CD14-positive monocyte (primary cell): ENCODE results near the gene RAB10. TPM values are rescaled to one million over a fixed set of nuclear protein-coding genes. Genes with fewer than 3 reads are reported as not detected.
A peak's percentile ranks its signal among the peaks of the same experiment; 100 is the strongest.

Experiments
- DNase-seq, 3 donors: peaks; one replicate each; pipeline ENCODE4 v3.0.0-alpha.2; 2011 to 2022
- H2AFZ ChIP-seq: 2 replicates; pipeline ENCODE4 v1.6.0; 2012; ENCODE audit warnings: mild to moderate bottlenecking, low read depth, low read length, inconsistent platforms; ENCODE audit not compliant: insufficient read depth, poor library complexity, severe bottlenecking
- H3K27ac ChIP-seq, 2 donors: 1 replicate in 1 of 2; 2 replicates in 1 of 2; pipeline ENCODE4 v1.5.1; 2012 to 2013; ENCODE audit warnings: low read length in 2 of 2, control low read depth in 1 of 2, inconsistent platforms in 1 of 2, low read depth in 1 of 2, mild to moderate bottlenecking in 1 of 2
- H3K27me3 ChIP-seq, 2 donors: one replicate each; pipeline versions ENCODE4 v1.6.0 to v1.6.1; 2011 to 2013; ENCODE audit warnings: low read length in 2 of 2; ENCODE audit not compliant: control insufficient read depth in 2 of 2, insufficient read depth in 2 of 2
- H3K36me3 ChIP-seq, 2 donors: replicated peaks in 1 of 2; 1 replicate in 1 of 2; 2 replicates in 1 of 2; pipeline versions ENCODE4 v1.5.1 to v1.6.1; 2012 to 2013; ENCODE audit warnings: low read length in 2 of 2, control low read depth in 1 of 2, inconsistent platforms in 1 of 2, mild to moderate bottlenecking in 1 of 2; ENCODE audit not compliant: insufficient read depth in 2 of 2, control insufficient read depth in 1 of 2
- H3K4me1 ChIP-seq, 2 donors: 1 replicate in 1 of 2; 2 replicates in 1 of 2; pipeline versions ENCODE4 v1.5.1 to v1.6.1; 2012 to 2013; ENCODE audit warnings: low read length in 2 of 2, control low read depth in 1 of 2, inconsistent platforms in 1 of 2, mild to moderate bottlenecking in 1 of 2, moderate library complexity in 1 of 2; ENCODE audit not compliant: insufficient read depth in 2 of 2, control insufficient read depth in 1 of 2
- H3K4me2 ChIP-seq: replicated peaks from 2 replicates; pipeline ENCODE3; 2012; ENCODE audit warnings: low read length, moderate library complexity, mild to moderate bottlenecking; ENCODE audit not compliant: poor library complexity, severe bottlenecking; ENCODE audit errors: extremely low read depth
- H3K4me3 ChIP-seq, 3 experiments: fragments of 200-600 bp in 1 of 3; sonication (generic) in 1 of 3; replicated peaks in 1 of 3; 1 replicate in 2 of 3; 2 replicates in 1 of 3; pipeline ENCODE4 v1.5.1; 2011 to 2013; ENCODE audit warnings: low read length in 3 of 3, mild to moderate bottlenecking in 3 of 3, control low read depth in 2 of 3, low read depth in 2 of 3, inconsistent platforms in 1 of 3, moderate library complexity in 1 of 3
- H3K79me2 ChIP-seq: 2 replicates; pipeline ENCODE4 v1.6.0; 2012; ENCODE audit warnings: mild to moderate bottlenecking, control low read depth, inconsistent platforms, low read length, moderate library complexity; ENCODE audit not compliant: insufficient read depth
- H3K9ac ChIP-seq: 2 replicates; pipeline ENCODE4 v1.6.0; 2017; ENCODE audit warnings: low read length, mild to moderate bottlenecking; ENCODE audit not compliant: insufficient read depth, poor library complexity, severe bottlenecking
- H3K9me3 ChIP-seq, 2 donors: replicated peaks in 1 of 2; 1 replicate in 1 of 2; 2 replicates in 1 of 2; pipeline versions ENCODE4 v1.5.1 to v1.6.1; 2012 to 2013; ENCODE audit warnings: low read length in 2 of 2, control low read depth in 1 of 2; ENCODE audit not compliant: control insufficient read depth in 1 of 2, insufficient read depth in 1 of 2
- H4K20me1 ChIP-seq: 2 replicates; pipeline ENCODE4 v1.6.0; 2012; ENCODE audit warnings: mild to moderate bottlenecking, low read length, control low read depth, moderate library complexity; ENCODE audit not compliant: insufficient read depth
- H3K27ac Mint-ChIP-seq, 7 donors: one replicate each; pipeline ENCODE4 v1.8.0; 2020; ENCODE audit warnings: mild to moderate bottlenecking in 7 of 7, mixed read lengths in 7 of 7, moderate library complexity in 6 of 7, inconsistent platforms in 2 of 7
- H3K27me3 Mint-ChIP-seq, 3 donors: one replicate each; pipeline ENCODE4 v1.8.0; 2021 to 2022; ENCODE audit warnings: low read depth in 3 of 3, mild to moderate bottlenecking in 3 of 3, mixed read lengths in 3 of 3, moderate library complexity in 3 of 3, inconsistent platforms in 1 of 3
- H3K36me3 Mint-ChIP-seq, 2 donors: one replicate each; pipeline ENCODE4 v1.8.0; 2020; ENCODE audit warnings: mixed read lengths in 2 of 2, inconsistent platforms in 1 of 2, mild to moderate bottlenecking in 1 of 2
- H3K4me1 Mint-ChIP-seq: one replicate; pipeline ENCODE4 v1.8.0; 2020; ENCODE audit warnings: mild to moderate bottlenecking, mixed read lengths
- H3K4me3 Mint-ChIP-seq, 2 donors: one replicate each; pipeline ENCODE4 v1.8.0; 2020; ENCODE audit warnings: mild to moderate bottlenecking in 2 of 2, mixed read lengths in 2 of 2, moderate library complexity in 1 of 2
- H3K9me3 Mint-ChIP-seq, 7 donors: one replicate each; pipeline ENCODE4 v1.8.0; 2020 to 2022; ENCODE audit warnings: mixed read lengths in 7 of 7, mild to moderate bottlenecking in 6 of 7, moderate library complexity in 6 of 7, inconsistent platforms in 2 of 7
- CTCF ChIP-seq: fragments of 200-600 bp; IDR thresholded peaks from one replicate; pipeline ENCODE4 v1.8.0; 2022; ENCODE audit warnings: antibody characterized with exemption, mild to moderate bottlenecking
- WGBS: methylation state at CpG from one replicate; pipeline ENCODE4 v1.1.5; 2013; ENCODE audit warnings: missing lambda C conversion rate; ENCODE audit not compliant: insufficient coverage; 5-methylcytosine and 5-hydroxymethylcytosine counted together
- intact Hi-C, 2 donors: fragments of 100-400 bp; cut with micrococcal nuclease; formaldehyde crosslinking; loops; one replicate each; pipeline versions ENCODE4 v1.15.0 to v1.15.1; 2023
- polyA plus RNA-seq, 3 donors: library from polyadenylated mRNA; depleted of rRNA in 1 of 3; unstranded in 2 of 3; stranded (reverse) in 1 of 3; fragments of 300-500 nt in 2 of 3; fragments of >200 nt in 1 of 3; fragmentation: Illumina TruSeq in 2 of 3; gene quantifications; 1 replicate in 2 of 3; 2 replicates in 1 of 3; pipeline ENCODE4 v1.2.3, GENCODE V29; 2012 to 2021

The RAB10 gene
- polyA plus RNA-seq, 3 donors, result 38.6 to 258 (median 202) TPM

GRCh38 chr2:26126074-26126473, 92.2 kb downstream of the RAB10 start:
- Histone ChIP-seq H3K27ac (peak overlapping the region in 1 of 2 donors; percentile 12), H3K36me3 (peaks cover 34 to 83% of the 10 kb centered on the region in 2 donors), H3K9me3 (no peaks in the 10 kb centered on the region), H3K4me1 (no peaks in the 10 kb centered on the region), H2AFZ (no peak overlapping the region), H3K4me2 (no peak overlapping the region), H4K20me1 (peaks cover 99% of the 10 kb centered on the region), H3K4me3 (no peak overlapping the region), H3K27me3 (no peaks in the 10 kb centered on the region), H3K79me2 (peaks cover 72% of the 10 kb centered on the region), H3K9ac (no peak overlapping the region)
- Mint-ChIP-seq H3K27me3 (no peaks in the 10 kb centered on the region), H3K4me3 (no peak overlapping the region), H3K4me1 (peaks cover 1% of the 10 kb centered on the region), H3K36me3 (peaks cover 39 to 59% of the 10 kb centered on the region in 2 donors), H3K27ac (no peak overlapping the region), H3K9me3 (no peaks in the 10 kb centered on the region)
- TF ChIP-seq CTCF, result no peak
- intact Hi-C loops, result no loop called here
- no peak for DNase-seq
- no CpG with 5 or more reads among the region's 4 CpGs for WGBS

GRCh38 chr2:26128176-26128575, 94.3 kb downstream of the RAB10 start:
- peak overlapping the region in 1 of 7 donors; percentile 50 for H3K27ac Mint-ChIP-seq
- 100% methylated on average over 5 of the region's 8 CpGs for WGBS
- Histone ChIP-seq H3K9me3 (no peaks in the 10 kb centered on the region), H3K79me2 (peaks cover 67% of the 10 kb centered on the region), H4K20me1 (peaks cover 99% of the 10 kb centered on the region), H3K36me3 (peaks cover 40 to 89% of the 10 kb centered on the region in 2 donors), H3K9ac (no peak overlapping the region), H3K27ac (peak overlapping the region in 1 of 2 donors; percentile 35), H3K4me1 (no peaks in the 10 kb centered on the region), H3K4me3 (no peak overlapping the region), H3K27me3 (no peaks in the 10 kb centered on the region), H2AFZ (no peak overlapping the region), H3K4me2 (no peak overlapping the region)
- peaks cover 43 to 72% of the 10 kb centered on the region in 2 donors for H3K36me3 Mint-ChIP-seq
- intact Hi-C loops, result no loop called here
- H3K4me3 Mint-ChIP-seq, result no peak overlapping the region
- no peak for TF ChIP-seq CTCF
- no peaks in the 10 kb centered on the region for H3K27me3 Mint-ChIP-seq
- peaks cover 1% of the 10 kb centered on the region for H3K4me1 Mint-ChIP-seq
- no peak for DNase-seq
- H3K9me3 Mint-ChIP-seq, result no peaks in the 10 kb centered on the region
